ENCODE results near the gene IDH3G. TPM values are rescaled to one million over a fixed set of nuclear protein-coding genes. Genes with fewer than 3 reads are reported as not detected.
"Not testable (repeated sequence)": the region's sequence is repeated elsewhere in the genome, so short reads cannot be mapped to it uniquely, and the experiment has no call there.

The IDH3G gene
- total and polyA plus RNA-seq, 8 donors = 31.0 to 186 (median 54.2) TPM

GRCh38 chrX:153750127-153750774, 43.9 kb downstream of the IDH3G start:
- TF ChIP-seq EP300 (IDR thresholded peaks at IDR 0.05) = no peak
- TF ChIP-seq POLR2AphosphoS5 (IDR thresholded peaks at IDR 0.05) = no peak
- TF ChIP-seq POLR2A (IDR thresholded peaks at IDR 0.05) = no peak
- no peak for TF ChIP-seq CTCF (IDR thresholded peaks at IDR 0.05)
- 71 to 85% (median 76%) methylated on average over 10 to 12 of the region's 12 CpGs for WGBS, 5 donors
- DNase-seq = no peak
- no peaks in the 10 kb centered on the region for H3K36me3 ChIP-seq
- no peak overlapping the region for H3K4me3 ChIP-seq
- no peaks in the 10 kb centered on the region for H3K27me3 ChIP-seq
- intact Hi-C loops (cut with DNase I; ENCODE audit: low total_unique reads) = no loop called here
- no peak overlapping the region for H3K27ac ChIP-seq
- peaks cover 0 to 7% (median 0%) of the 10 kb centered on the region in 4 donors for H3K9me3 ChIP-seq
- H3K4me1 ChIP-seq = no peaks in the 10 kb centered on the region

- DNase-seq; H3K4me3 ChIP-seq; H3K27me3 ChIP-seq; H3K9me3 ChIP-seq; H3K36me3 ChIP-seq; H3K4me1 ChIP-seq; H3K27ac ChIP-seq; intact Hi-C loops (cut with DNase I; ENCODE audit: low total_unique reads): not testable (repeated sequence)
- WGBS, 5 donors = 73 to 88% (median 83%) methylated on average over 5 to 7 of the region's 7 CpGs
Observed at GRCh38 chrX:153749017-153749416, 45.2 kb downstream of the IDH3G start.

GRCh38 chrX:153746991-153747390, 47.2 kb downstream of the IDH3G start:
- H3K27ac ChIP-seq; H3K9me3 ChIP-seq; H3K36me3 ChIP-seq; H3K27me3 ChIP-seq; intact Hi-C loops (cut with DNase I; ENCODE audit: low total_unique reads); DNase-seq; H3K4me3 ChIP-seq: not testable (repeated sequence)
- 43 to 86% (median 74%) methylated on average over 6 of the region's 6 CpGs for WGBS, 5 donors
- peaks cover 4 to 15% (median 9%) of the 10 kb centered on the region in 4 donors for H3K4me1 ChIP-seq

- Histone ChIP-seq H3K36me3 (peaks cover 0 to 4% (median 0%) of the 10 kb centered on the region in 4 donors), H3K9me3 (peaks cover 0 to 6% (median 0%) of the 10 kb centered on the region in 4 donors), H3K4me1 (peaks cover 4 to 15% (median 9%) of the 10 kb centered on the region in 4 donors), H3K27ac (no peak overlapping the region), H3K27me3 (no peaks in the 10 kb centered on the region), H3K4me3 (no peak overlapping the region)
- no peak for DNase-seq
- no peak for TF ChIP-seq POLR2A (IDR thresholded peaks at IDR 0.05)
- no peak for TF ChIP-seq CTCF (IDR thresholded peaks at IDR 0.05)
- 78 to 94% (median 87%) methylated on average over 3 of the region's 3 CpGs for WGBS, 5 donors
- intact Hi-C loops (cut with DNase I; ENCODE audit: low total_unique reads) = no loop called here
Observed at GRCh38 chrX:153746359-153746758, 47.8 kb downstream of the IDH3G start.

GRCh38 chrX:153745067-153745433, 49.1 kb downstream of the IDH3G start:
- H3K27ac ChIP-seq; intact Hi-C loops (cut with DNase I; ENCODE audit: low total_unique reads); DNase-seq; H3K4me3 ChIP-seq; H3K9me3 ChIP-seq; H3K27me3 ChIP-seq: not testable (repeated sequence)
- H3K4me1 ChIP-seq = peaks cover 4 to 15% (median 9%) of the 10 kb centered on the region in 4 donors
- WGBS, 5 donors = 37 to 88% (median 57%) methylated on average over 1 to 12 of the region's 12 CpGs
- peaks cover 0 to 15% (median 8%) of the 10 kb centered on the region in 4 donors for H3K36me3 ChIP-seq
